ENCODE data around the gene TRPC4.
A peak's percentile ranks its signal among the peaks of the same experiment; 100 is the strongest.

The TRPC4 gene

GRCh38 chr13:37869756-37870488 lies at the start of gene TRPC4:
Gene TRPC4, minus strand, starts transcription at chr13:37869772. Its CDS starts 86,439 bp downstream, at chr13:37783333.
- CTCF ChIA-PET = interaction anchor here (1.0 to 1.3 kb wide), 3 partner anchors 16 to 713 kb away, joined by 3 read pairs; no protein-coding TSS in a partner anchor
- peak; percentile 10 for DNase-seq (ENCODE audit: extremely low spot score)

GRCh38 chr13:37918751-37919150 lies 49.2 kb upstream of the TRPC4 start:
- ChIA-PET CTCF (no interaction called here), POLR2A (no interaction called here)
- DNase-seq (ENCODE audit: extremely low spot score) = no peak
- TF ChIP-seq CTCF (IDR thresholded peaks at IDR 0.05; ENCODE audit: control extremely low read depth, extremely low read depth, low read depth, missing control alignments) = no peak

More at GRCh38 chr13:37869756-37870488, at the start of gene TRPC4:
- TF ChIP-seq CTCF (IDR thresholded peaks at IDR 0.05; ENCODE audit: control extremely low read depth, extremely low read depth, low read depth, missing control alignments) = no peak
- POLR2A ChIA-PET = no interaction called here

- DNase-seq (ENCODE audit: extremely low spot score) = no peak
- TF ChIP-seq CTCF (IDR thresholded peaks at IDR 0.05; ENCODE audit: control extremely low read depth, extremely low read depth, low read depth, missing control alignments) = no peak
- ChIA-PET CTCF (no interaction called here), POLR2A (no interaction called here)
Measured at GRCh38 chr13:37918116-37918714, 48.6 kb upstream of the TRPC4 start.

- CTCF ChIA-PET = no interaction called here
- POLR2A ChIA-PET = no interaction called here
- DNase-seq (ENCODE audit: extremely low spot score) = no peak
- no peak for TF ChIP-seq CTCF (IDR thresholded peaks at IDR 0.05; ENCODE audit: control extremely low read depth, extremely low read depth, low read depth, missing control alignments)
Measured at GRCh38 chr13:37914781-37915391, 45.3 kb upstream of the TRPC4 start.

- no peak for TF ChIP-seq CTCF (IDR thresholded peaks at IDR 0.05; ENCODE audit: control extremely low read depth, extremely low read depth, low read depth, missing control alignments)
- CTCF ChIA-PET = no interaction called here
- POLR2A ChIA-PET = no interaction called here
- DNase-seq (ENCODE audit: extremely low spot score) = no peak
Measured at GRCh38 chr13:37910790-37911189, 41.2 kb upstream of the TRPC4 start.

GRCh38 chr13:37906880-37907279 lies 37.3 kb upstream of the TRPC4 start:
- ChIA-PET CTCF (interaction anchor here (1.0 to 1.1 kb wide), 2 partner anchors 10 to 13 kb away, joined by 3 read pairs; no protein-coding TSS in a partner anchor), POLR2A (no interaction called here)
- no peak for TF ChIP-seq CTCF (IDR thresholded peaks at IDR 0.05; ENCODE audit: control extremely low read depth, extremely low read depth, low read depth, missing control alignments)
- DNase-seq (ENCODE audit: extremely low spot score) = no peak
